ENCODE measurements around the gene CTRB1.

DNA sequence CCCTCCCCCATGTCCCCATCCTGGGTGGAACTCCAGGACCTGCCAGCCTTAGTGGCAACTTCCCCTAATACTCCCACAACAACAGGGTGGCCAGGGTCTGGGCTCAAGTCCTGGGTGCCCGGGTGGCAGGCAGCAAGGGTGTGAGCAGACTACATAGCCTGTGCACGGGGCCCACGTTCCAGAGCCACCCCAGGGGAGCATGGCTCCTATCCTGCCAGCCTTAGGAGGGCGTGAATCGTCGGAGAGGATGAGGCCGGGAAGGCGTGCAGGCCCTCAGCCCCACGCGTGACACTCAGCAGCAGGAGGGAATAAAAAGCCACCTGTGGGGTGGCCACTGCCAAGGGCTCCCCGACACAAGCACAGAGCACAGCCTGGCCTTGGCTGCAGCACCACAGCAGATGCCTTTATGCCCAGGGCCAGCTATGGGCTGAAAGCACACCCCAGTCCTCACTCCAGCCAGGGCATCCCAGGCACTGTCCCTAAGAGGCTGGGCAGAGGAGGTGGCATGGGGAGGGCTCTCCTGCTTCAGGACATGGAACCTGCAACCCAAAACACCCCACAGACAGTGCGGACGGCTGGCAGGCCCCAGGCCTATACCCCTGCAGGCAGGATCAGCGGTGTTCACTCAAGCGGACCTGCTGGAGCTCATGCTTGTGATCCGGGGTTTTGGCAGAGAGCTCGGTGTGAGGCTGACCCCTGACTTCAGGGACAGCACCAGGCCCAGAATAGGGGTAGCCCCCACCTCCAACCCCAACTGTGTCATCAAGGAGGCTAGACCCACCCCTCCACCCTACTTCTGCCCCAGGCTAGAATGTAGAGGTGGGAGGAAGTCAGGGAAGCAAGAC lies 30.0 kb downstream of the CTRB1 start:
- TF ChIP-seq EZH2phosphoT487 (IDR thresholded peaks at IDR 0.05; ENCODE audit: insufficient read depth, low read depth) = no peak
- TF ChIP-seq EZH2 (IDR thresholded peaks at IDR 0.05; ENCODE audit: insufficient read depth, poor library complexity, severe bottlenecking) = no peak

All from GM23248 (cell line).